Measurements from ENCODE around the gene SGK1.
"Not testable (repeated sequence)": the region's sequence is repeated elsewhere in the genome, so short reads cannot be mapped to it uniquely, and the experiment has no call there.

DNA sequence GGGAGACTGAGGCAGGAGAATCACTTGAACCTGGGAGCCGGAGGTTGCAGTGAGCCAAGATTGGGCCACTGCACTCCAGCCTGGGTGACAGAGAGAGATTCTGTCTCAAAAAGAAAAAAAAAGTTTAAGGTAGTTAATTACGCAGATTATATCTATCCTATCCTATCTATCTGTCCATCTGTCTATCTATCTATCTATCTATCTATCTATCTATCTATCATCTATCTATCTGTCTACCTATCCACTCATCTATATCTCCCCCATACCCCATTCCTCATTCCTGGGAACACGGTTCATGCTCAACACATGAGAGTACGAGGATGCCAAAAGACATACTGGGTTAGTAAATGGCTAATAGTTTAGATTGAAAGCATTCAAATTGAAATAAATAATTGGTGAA, 8.3 kb upstream of the SGK1 start:
- TF ChIP-seq, protein P1, sequence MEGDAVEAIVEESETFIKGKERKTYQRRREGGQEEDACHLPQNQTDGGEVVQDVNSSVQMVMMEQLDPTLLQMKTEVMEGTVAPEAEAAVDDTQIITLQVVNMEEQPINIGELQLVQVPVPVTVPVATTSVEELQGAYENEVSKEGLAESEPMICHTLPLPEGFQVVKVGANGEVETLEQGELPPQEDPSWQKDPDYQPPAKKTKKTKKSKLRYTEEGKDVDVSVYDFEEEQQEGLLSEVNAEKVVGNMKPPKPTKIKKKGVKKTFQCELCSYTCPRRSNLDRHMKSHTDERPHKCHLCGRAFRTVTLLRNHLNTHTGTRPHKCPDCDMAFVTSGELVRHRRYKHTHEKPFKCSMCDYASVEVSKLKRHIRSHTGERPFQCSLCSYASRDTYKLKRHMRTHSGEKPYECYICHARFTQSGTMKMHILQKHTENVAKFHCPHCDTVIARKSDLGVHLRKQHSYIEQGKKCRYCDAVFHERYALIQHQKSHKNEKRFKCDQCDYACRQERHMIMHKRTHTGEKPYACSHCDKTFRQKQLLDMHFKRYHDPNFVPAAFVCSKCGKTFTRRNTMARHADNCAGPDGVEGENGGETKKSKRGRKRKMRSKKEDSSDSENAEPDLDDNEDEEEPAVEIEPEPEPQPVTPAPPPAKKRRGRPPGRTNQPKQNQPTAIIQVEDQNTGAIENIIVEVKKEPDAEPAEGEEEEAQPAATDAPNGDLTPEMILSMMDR (IDR thresholded peaks at IDR 0.05; ENCODE audit: low read depth, low read length) = not testable (repeated sequence)
- not testable (repeated sequence) for TF ChIP-seq MYC (IDR thresholded peaks at IDR 0.05; ENCODE audit: low read depth, low read length); POLR2A (IDR thresholded peaks at IDR 0.05; ENCODE audit: extremely low read depth, insufficient read length)
- TF ChIP-seq, protein P2, sequence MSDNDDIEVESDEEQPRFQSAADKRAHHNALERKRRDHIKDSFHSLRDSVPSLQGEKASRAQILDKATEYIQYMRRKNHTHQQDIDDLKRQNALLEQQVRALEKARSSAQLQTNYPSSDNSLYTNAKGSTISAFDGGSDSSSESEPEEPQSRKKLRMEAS (IDR thresholded peaks at IDR 0.05; ENCODE audit: low read depth, low read length) = not testable (repeated sequence)
